DOHH2 (cell line): ENCODE data around the gene SLC47A2.

Experiments
- H3F3A ChIP-seq: fragments of 200-600 bp; sonication (generic), shearing (Covaris generic); 2 replicates; pipeline ENCODE4 v1.6.0; 2016; ENCODE audit warnings: antibody characterized with exemption, mild to moderate bottlenecking; ENCODE audit not compliant: control insufficient read depth, insufficient read depth
- H3K27ac ChIP-seq: fragments of 200-600 bp; sonication (generic); 2 replicates; pipeline ENCODE4 v1.5.1; 2014; ENCODE audit warnings: low read depth, mild to moderate bottlenecking, low read length, moderate library complexity
- H3K27me3 ChIP-seq: fragments of 200-600 bp; sonication (generic); 2 replicates; pipeline ENCODE4 v1.6.1; 2014; ENCODE audit warnings: mild to moderate bottlenecking, low read length, mixed read lengths; ENCODE audit not compliant: control insufficient read depth
- H3K36me3 ChIP-seq: fragments of 200-600 bp; sonication (generic); 2 replicates; pipeline ENCODE4 v1.6.1; 2014; ENCODE audit warnings: mild to moderate bottlenecking, low read length, moderate library complexity, mixed read lengths; ENCODE audit not compliant: control insufficient read depth
- H3K4me1 ChIP-seq: fragments of 200-600 bp; sonication (generic); 2 replicates; pipeline ENCODE4 v1.6.1; 2014; ENCODE audit warnings: mild to moderate bottlenecking, low read length, mixed read lengths; ENCODE audit not compliant: control insufficient read depth
- H3K4me2 ChIP-seq: fragments of 200-600 bp; sonication (generic); 2 replicates; pipeline ENCODE4 v1.6.0; 2014; ENCODE audit warnings: mild to moderate bottlenecking, low read length, moderate library complexity
- H3K4me3 ChIP-seq: fragments of 200-600 bp; sonication (generic); 2 replicates; pipeline ENCODE4 v1.5.1; 2014; ENCODE audit warnings: mild to moderate bottlenecking, low read length, mixed read lengths
- H3K79me2 ChIP-seq: fragments of 200-600 bp; sonication (generic); 2 replicates; pipeline ENCODE4 v1.6.1; 2014; ENCODE audit warnings: mild to moderate bottlenecking, low read length, mixed read lengths; ENCODE audit not compliant: control insufficient read depth
- H3K9me2 ChIP-seq: fragments of 200-600 bp; sonication (generic); replicated peaks from 2 replicates; pipeline ENCODE4 v1.6.1; 2014; ENCODE audit warnings: mild to moderate bottlenecking, low read length, mixed read lengths; ENCODE audit not compliant: control insufficient read depth
- H3K9me3 ChIP-seq: fragments of 200-600 bp; sonication (generic); 2 replicates; pipeline ENCODE4 v1.6.1; 2014; ENCODE audit warnings: antibody characterized with exemption, low read length, mixed read lengths; ENCODE audit not compliant: control insufficient read depth, insufficient read depth
- H4K20me1 ChIP-seq: fragments of 200-600 bp; sonication (generic); 2 replicates; pipeline ENCODE4 v1.6.0; 2014; ENCODE audit warnings: low read depth, mild to moderate bottlenecking, antibody characterized with exemption, low read length, moderate library complexity; ENCODE audit not compliant: control insufficient read depth, insufficient read depth
- CTCF ChIP-seq: fragments of 200-600 bp; sonication (generic); IDR thresholded peaks from one replicate; pipeline ENCODE4 v1.5.1; 2014; ENCODE audit warnings: antibody characterized with exemption, mild to moderate bottlenecking, low read depth, low read length; ENCODE audit not compliant: poor library complexity, severe bottlenecking
- EZH2phosphoT487 ChIP-seq: fragments of 200-600 bp; sonication (generic); IDR thresholded peaks from 2 replicates; pipeline ENCODE4 v1.6.1; 2017; ENCODE audit warnings: borderline replicate concordance, mild to moderate bottlenecking, antibody characterized with exemption, low read length, moderate library complexity, mixed read lengths

The SLC47A2 gene

DNA sequence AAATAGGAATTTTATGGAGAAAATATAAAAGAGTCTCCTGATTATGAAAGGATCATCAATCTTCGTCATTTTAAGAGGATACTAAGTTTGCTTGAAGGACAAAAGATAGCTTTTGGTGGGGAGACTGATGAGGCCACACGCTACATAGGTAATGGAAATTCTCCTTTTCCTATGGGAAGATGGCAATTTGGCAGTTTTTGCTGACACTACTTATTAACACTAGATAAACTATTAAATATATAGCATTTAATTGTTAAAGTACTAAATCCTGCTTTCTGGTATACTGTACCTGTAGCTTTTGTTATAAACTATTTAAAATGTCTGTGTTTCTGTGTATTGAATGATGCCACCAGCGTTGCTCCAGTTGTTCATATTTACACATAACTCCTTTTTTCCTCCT is 55.3 kb downstream of the SLC47A2 start:
- Histone ChIP-seq H3K36me3 (peaks cover 13% of the 10 kb centered on the region), H3K79me2 (no peaks in the 10 kb centered on the region), H3K4me1 (no peaks in the 10 kb centered on the region)

DNA sequence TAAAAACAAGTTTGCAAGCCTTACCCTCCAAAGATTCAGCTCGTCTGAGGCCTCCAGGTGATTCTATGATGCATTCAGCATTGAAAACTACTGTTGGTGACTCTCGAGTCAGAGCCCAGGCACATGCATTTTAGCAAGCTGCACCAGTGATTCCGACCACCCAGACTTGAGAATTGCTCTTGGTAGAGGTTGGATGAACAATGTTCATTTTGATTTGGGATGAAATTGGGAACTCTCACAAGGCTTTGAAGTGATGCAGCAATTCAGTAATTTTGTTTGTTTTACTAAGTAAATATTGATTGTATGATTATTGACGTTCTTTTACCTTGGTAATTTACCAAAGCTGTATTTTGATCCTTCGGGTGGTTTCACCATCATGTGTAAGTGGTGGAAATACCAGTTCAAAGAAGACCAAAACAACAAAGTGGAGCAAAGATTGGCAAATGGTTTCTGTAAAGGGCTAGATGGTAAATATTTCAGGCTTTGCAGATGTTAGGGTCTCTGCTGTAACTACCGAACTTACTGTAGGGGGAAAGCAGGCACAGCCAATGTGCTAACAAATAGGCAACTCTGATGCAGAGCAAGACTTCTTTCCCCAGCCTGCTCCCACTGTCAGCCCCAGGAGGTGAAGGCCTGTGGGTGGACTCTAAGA is 56.0 kb downstream of the SLC47A2 start:
- no peak for TF ChIP-seq CTCF
- TF ChIP-seq EZH2phosphoT487, result no peak
- Histone ChIP-seq H3K9me2 (no peaks in the 10 kb centered on the region), H4K20me1 (no peaks in the 10 kb centered on the region; the same call in 1 of the 2 replicates), H3K36me3 (peaks cover 13% of the 10 kb centered on the region), H3K27me3 (no peaks in the 10 kb centered on the region), H3K79me2 (no peaks in the 10 kb centered on the region), H3K4me1 (no peaks in the 10 kb centered on the region), H3K27ac (no peak overlapping the region), H3K4me2 (no peak overlapping the region), H3F3A (no peaks in the 10 kb centered on the region), H3K4me3 (no peak overlapping the region), H3K9me3 (no peaks in the 10 kb centered on the region)

More for the DNA sequence above, 55.3 kb downstream of the SLC47A2 start:
- TF ChIP-seq EZH2phosphoT487 (no peak), CTCF (no peak)
- Histone ChIP-seq H3K4me2 (no peak overlapping the region), H3K9me2 (no peaks in the 10 kb centered on the region), H4K20me1 (no peaks in the 10 kb centered on the region; the same call in 1 of the 2 replicates), H3K27ac (no peak overlapping the region), H3K4me3 (no peak overlapping the region), H3K9me3 (no peaks in the 10 kb centered on the region), H3K27me3 (no peaks in the 10 kb centered on the region), H3F3A (no peaks in the 10 kb centered on the region)

DNA sequence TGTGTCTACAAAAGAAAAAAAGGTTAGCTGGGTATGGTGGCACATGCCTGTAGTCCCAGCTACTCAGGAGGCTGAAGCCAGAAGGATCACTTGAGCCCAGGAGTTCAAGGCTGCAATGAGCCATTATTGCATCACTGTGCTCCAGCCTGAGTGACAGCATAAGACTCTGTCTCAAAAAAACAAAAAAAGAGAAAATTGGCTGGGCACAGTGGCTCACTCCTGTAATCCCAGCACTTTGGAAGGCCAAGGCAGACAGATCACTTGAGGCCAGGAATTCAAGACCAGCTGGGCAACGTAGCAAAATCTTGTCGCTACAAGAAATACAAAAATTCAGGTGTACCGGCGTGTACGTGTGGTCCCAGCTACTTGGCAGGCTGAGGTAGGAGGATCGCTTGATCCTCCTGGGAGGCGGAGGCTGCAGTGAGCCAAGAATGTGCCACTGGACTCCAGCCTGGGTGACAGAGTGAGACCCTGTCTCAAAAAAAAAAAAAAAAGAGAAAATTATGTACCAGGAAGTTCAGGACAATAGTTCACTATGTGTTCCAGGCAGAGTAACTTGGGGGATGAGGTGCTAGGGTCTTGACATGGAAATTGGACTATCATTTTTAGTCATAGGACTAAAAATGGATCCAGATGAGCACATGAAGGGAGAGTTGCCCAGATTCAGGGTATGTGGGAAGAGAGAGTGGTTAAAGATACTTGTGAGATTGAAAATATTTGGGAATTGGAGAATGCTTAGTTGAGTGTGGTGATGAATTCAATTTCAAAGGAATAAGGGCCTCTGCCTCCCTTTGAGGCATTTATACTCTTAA is 56.8 kb downstream of the SLC47A2 start:
- no peak overlapping the region for H3K4me2 ChIP-seq
- H3K27me3 ChIP-seq, result no peaks in the 10 kb centered on the region
- TF ChIP-seq CTCF (no peak), EZH2phosphoT487 (no peak)
- no peak overlapping the region for H3K27ac ChIP-seq
- H3K79me2 ChIP-seq, result no peaks in the 10 kb centered on the region
- no peaks in the 10 kb centered on the region for H3K4me1 ChIP-seq
- H3K9me3 ChIP-seq, result no peaks in the 10 kb centered on the region
- peaks cover 16% of the 10 kb centered on the region for H3K36me3 ChIP-seq
- no peaks in the 10 kb centered on the region for H3K9me2 ChIP-seq
- H4K20me1 ChIP-seq, result no peaks in the 10 kb centered on the region; the same call in 1 of the 2 replicates
- H3F3A ChIP-seq, result no peaks in the 10 kb centered on the region
- no peak overlapping the region for H3K4me3 ChIP-seq
